Left lung (tissue), 10 donors: ENCODE results near the gene ATAD2B. TPM values are rescaled to one million over a fixed set of nuclear protein-coding genes. Genes with fewer than 3 reads are reported as not detected.
A peak's percentile ranks its signal among the peaks of the same experiment; 100 is the strongest.

ENCODE experiments used
- ATAC-seq: fragments of 200-7000 bp; cut with Tn5 transposase; one replicate; pipeline ENCODE4 v1.9.1; 2020; ENCODE audit warnings: moderate library complexity
- DNase-seq, 4 donors: peaks; one replicate each; pipeline ENCODE4 v3.0.0-alpha.2; 2013 to 2020
- H3K27ac ChIP-seq, 2 donors: fragments of 200-600 bp; sonication (generic) in 1 of 2; one replicate each; pipeline versions ENCODE4 v1.5.0 to v1.8.0; 2020 to 2021
- H3K27me3 ChIP-seq, 2 donors: fragments of 200-600 bp; sonication (generic) in 1 of 2; one replicate each; pipeline versions ENCODE4 v1.5.0 to v1.8.0; 2020 to 2021
- H3K36me3 ChIP-seq, 2 donors: fragments of 200-600 bp; sonication (generic) in 1 of 2; one replicate each; pipeline versions ENCODE4 v1.5.0 to v1.8.0; 2020 to 2021
- H3K4me1 ChIP-seq, 2 donors: fragments of 200-600 bp; one replicate each; pipeline ENCODE4 v1.8.0; 2021
- H3K4me3 ChIP-seq, 2 donors: fragments of 200-600 bp; sonication (generic) in 1 of 2; one replicate each; pipeline versions ENCODE4 v1.5.0 to v1.8.0; 2020 to 2021; ENCODE audit warnings: mild to moderate bottlenecking in 1 of 2
- H3K9me3 ChIP-seq, 2 donors: fragments of 200-600 bp; sonication (generic) in 1 of 2; one replicate each; pipeline versions ENCODE4 v1.5.0 to v1.8.0; 2020 to 2021
- intact Hi-C, 2 donors: fragments of 100-400 bp; cut with DNase I; formaldehyde crosslinking; loops; one replicate each; pipeline versions ENCODE4 v1.11.2 to v1.14.2; 2022
- polyA plus RNA-seq, 6 donors: library from polyadenylated mRNA; unstranded; fragments of 120-200 nt; gene quantifications; one replicate each; pipeline ENCODE4 v1.2.1, GENCODE V29; 2013; ENCODE audit not compliant: insufficient read length in 6 of 6
- total RNA-seq, 2 donors: library from RNA; stranded (reverse); fragmentation: NEBNext Ultra II Directional; extraction: Animal tissue kit (Norgen Biotek cat#: 25700); gene quantifications; one replicate each; pipeline ENCODE4 v1.2.1, GENCODE V29; 2021
- TF ChIP-seq, protein P1 (sequence below), 2 donors: fragments of 200-600 bp; sonication (generic) in 1 of 2; IDR thresholded peaks; one replicate each; pipeline versions ENCODE4 v1.5.0 to v1.8.0; 2021; ENCODE audit warnings: antibody characterized with exemption in 2 of 2
- donor health status: DM: no; HTN: yes; CAD: no.
- donor health status: DM: no; HTN: no; CAD: no.

The ATAD2B gene
- total and polyA plus RNA-seq, 8 donors, result 20.1 to 27.4 (median 24.6) TPM

GRCh38 chr2:23903034-23903433 is 23.9 kb downstream of the ATAD2B start:
- TF ChIP-seq, protein P1, sequence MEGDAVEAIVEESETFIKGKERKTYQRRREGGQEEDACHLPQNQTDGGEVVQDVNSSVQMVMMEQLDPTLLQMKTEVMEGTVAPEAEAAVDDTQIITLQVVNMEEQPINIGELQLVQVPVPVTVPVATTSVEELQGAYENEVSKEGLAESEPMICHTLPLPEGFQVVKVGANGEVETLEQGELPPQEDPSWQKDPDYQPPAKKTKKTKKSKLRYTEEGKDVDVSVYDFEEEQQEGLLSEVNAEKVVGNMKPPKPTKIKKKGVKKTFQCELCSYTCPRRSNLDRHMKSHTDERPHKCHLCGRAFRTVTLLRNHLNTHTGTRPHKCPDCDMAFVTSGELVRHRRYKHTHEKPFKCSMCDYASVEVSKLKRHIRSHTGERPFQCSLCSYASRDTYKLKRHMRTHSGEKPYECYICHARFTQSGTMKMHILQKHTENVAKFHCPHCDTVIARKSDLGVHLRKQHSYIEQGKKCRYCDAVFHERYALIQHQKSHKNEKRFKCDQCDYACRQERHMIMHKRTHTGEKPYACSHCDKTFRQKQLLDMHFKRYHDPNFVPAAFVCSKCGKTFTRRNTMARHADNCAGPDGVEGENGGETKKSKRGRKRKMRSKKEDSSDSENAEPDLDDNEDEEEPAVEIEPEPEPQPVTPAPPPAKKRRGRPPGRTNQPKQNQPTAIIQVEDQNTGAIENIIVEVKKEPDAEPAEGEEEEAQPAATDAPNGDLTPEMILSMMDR (IDR thresholded peaks at IDR 0.05), result no peak
- Histone ChIP-seq H3K4me3 (no peak overlapping the region), H3K36me3 (no peaks in the 10 kb centered on the region), H3K4me1 (peaks cover 31 to 45% of the 10 kb centered on the region in 2 donors), H3K27me3 (no peaks in the 10 kb centered on the region), H3K27ac (no peak overlapping the region), H3K9me3 (no peaks in the 10 kb centered on the region)
- intact Hi-C loops, result no loop called here
- ATAC-seq, result no peak
- DNase-seq, result no peak

GRCh38 chr2:23901966-23902846 is 24.7 kb downstream of the ATAD2B start:
- peaks cover 31 to 45% of the 10 kb centered on the region in 2 donors for H3K4me1 ChIP-seq
- peak; percentile 56 for ATAC-seq
- no peaks in the 10 kb centered on the region for H3K27me3 ChIP-seq
- H3K9me3 ChIP-seq, result no peaks in the 10 kb centered on the region
- TF ChIP-seq, protein P1 (IDR thresholded peaks at IDR 0.05), result no peak
- DNase-seq, result no peak
- intact Hi-C loops, result no loop called here
- H3K36me3 ChIP-seq, result no peaks in the 10 kb centered on the region
- H3K27ac ChIP-seq, result peak overlapping the region in 1 of 2 donors; percentile 24
- no peak overlapping the region for H3K4me3 ChIP-seq

DNA sequence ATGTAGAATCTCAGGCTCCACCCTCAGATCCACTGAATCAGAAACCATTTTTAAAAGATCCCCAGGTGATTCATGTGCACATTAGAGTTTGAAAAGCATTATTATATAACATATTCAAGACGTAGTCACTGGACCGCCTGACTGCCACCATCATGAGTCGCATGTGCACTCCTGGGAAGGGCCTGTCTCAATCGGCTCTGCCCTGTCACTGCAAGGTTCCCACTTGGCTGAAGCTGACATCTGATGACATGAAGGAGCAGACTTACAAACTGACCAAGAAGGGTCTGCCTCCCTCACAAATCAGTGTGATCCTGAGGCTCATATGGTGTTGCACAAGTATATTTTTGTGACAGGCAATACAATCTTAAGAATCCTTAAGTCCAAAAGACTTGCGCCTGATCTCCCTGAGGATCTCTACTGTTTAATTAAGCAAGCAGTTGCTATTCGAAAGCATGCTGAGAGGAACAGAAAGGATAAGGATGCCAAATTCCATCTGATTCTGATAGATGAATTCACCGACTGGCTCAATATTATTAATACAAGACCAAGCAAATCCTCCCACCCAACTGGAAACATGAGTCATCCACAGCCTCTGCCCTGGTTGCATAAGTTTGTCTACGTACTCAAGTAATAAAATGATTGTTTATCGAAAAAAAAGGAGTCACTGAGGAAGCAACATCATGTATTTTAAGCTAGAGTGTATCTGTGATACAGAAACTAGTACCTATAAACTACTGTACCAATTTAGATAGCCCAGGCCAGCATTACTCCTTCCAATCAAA is 26.2 kb downstream of the ATAD2B start:
- intact Hi-C loops, result no loop called here
- H3K36me3 ChIP-seq, result no peaks in the 10 kb centered on the region
- no peaks in the 10 kb centered on the region for H3K27me3 ChIP-seq
- H3K27ac ChIP-seq, result peak overlapping the region in 1 of 2 donors; percentile 58
- TF ChIP-seq, protein P1 (IDR thresholded peaks at IDR 0.05), result no peak
- H3K4me1 ChIP-seq, result peaks cover 31 to 45% of the 10 kb centered on the region in 2 donors
- DNase-seq, result peak in 1 of 4 donors; percentile 31
- H3K9me3 ChIP-seq, result no peaks in the 10 kb centered on the region
- no peak overlapping the region for H3K4me3 ChIP-seq
- peak; percentile 43 for ATAC-seq

- intact Hi-C loops, result no loop called here
- Histone ChIP-seq H3K36me3 (no peaks in the 10 kb centered on the region), H3K27me3 (no peaks in the 10 kb centered on the region), H3K4me1 (peaks cover 28 to 41% of the 10 kb centered on the region in 2 donors), H3K4me3 (no peak overlapping the region), H3K9me3 (no peaks in the 10 kb centered on the region), H3K27ac (peak overlapping the region in 1 of 2 donors; percentile 58)
- ATAC-seq (no peak), DNase-seq (peak in 1 of 4 donors; percentile 6)
- TF ChIP-seq, protein P1 (IDR thresholded peaks at IDR 0.05), result no peak
These were observed 26.8 kb downstream of the ATAD2B start for GRCh38 chr2:23900133-23900532.

DNA sequence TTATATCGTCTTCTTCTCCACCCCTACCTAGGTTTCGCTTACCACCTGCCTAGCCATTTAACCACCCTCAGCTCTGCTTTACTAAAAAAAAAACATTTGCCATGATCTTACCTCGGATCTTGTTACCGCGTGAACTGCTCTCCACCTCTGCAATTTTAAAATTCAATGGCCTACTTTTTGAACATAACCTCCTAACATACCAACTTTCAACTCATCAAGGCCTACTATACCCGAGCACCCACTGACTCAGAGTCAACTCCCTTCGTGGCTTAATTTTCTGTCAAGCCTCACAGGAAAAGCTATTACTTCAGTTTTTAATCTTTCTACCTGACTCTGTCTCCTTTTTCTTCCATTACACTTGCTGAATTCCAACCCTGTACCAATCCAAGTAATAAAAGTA is 55.7 kb downstream of the ATAD2B start:
- peaks cover 0 to 82% of the 10 kb centered on the region in 2 donors for H3K36me3 ChIP-seq

More for the DNA sequence above, 55.7 kb downstream of the ATAD2B start:
- intact Hi-C loops, result no loop called here
- TF ChIP-seq, protein P1 (IDR thresholded peaks at IDR 0.05), result no peak
- Histone ChIP-seq H3K4me3 (no peak overlapping the region), H3K27me3 (no peaks in the 10 kb centered on the region), H3K9me3 (no peaks in the 10 kb centered on the region), H3K27ac (no peak overlapping the region), H3K4me1 (no peaks in the 10 kb centered on the region)
- no peak for ATAC-seq
- no peak for DNase-seq
